ENCODE data around the gene TSKU. TPM values are rescaled to one million over a fixed set of nuclear protein-coding genes. Genes with fewer than 3 reads are reported as not detected.

TSKU gene
- total and polyA plus RNA-seq, 9 of the 15 experiments (the other 6 are each of a cell fraction or from before 2014, with no cell fraction given), result 0.60 to 11.9 (median 8.4) TPM

DNA sequence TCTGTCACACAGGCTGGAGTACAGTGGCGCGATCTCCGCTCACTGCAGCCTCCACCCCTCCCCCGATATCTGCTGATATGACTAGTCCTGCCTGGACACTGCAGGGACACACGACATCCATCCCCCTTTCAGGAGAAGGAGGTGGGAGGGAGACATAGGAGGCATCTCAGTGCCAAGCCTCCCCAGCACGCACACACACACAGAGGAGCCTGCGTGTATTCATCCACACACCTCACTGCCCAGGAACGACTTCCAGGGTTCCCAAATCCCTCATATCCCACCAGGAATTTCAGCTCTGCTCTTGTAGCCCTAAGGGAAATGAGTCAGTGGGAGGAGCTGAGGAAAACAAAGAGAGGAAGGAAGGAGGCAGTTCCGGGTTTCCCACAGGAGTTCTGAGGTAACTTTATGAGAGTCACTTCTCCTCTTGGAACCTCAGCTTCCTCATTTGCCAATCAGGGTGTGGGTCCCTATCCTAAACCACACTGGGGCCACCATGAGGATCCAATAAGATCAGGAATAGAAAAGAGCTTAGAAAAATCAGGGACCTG, 40.4 kb downstream of the TSKU start (continued):
- TF ChIP-seq, protein P1, sequence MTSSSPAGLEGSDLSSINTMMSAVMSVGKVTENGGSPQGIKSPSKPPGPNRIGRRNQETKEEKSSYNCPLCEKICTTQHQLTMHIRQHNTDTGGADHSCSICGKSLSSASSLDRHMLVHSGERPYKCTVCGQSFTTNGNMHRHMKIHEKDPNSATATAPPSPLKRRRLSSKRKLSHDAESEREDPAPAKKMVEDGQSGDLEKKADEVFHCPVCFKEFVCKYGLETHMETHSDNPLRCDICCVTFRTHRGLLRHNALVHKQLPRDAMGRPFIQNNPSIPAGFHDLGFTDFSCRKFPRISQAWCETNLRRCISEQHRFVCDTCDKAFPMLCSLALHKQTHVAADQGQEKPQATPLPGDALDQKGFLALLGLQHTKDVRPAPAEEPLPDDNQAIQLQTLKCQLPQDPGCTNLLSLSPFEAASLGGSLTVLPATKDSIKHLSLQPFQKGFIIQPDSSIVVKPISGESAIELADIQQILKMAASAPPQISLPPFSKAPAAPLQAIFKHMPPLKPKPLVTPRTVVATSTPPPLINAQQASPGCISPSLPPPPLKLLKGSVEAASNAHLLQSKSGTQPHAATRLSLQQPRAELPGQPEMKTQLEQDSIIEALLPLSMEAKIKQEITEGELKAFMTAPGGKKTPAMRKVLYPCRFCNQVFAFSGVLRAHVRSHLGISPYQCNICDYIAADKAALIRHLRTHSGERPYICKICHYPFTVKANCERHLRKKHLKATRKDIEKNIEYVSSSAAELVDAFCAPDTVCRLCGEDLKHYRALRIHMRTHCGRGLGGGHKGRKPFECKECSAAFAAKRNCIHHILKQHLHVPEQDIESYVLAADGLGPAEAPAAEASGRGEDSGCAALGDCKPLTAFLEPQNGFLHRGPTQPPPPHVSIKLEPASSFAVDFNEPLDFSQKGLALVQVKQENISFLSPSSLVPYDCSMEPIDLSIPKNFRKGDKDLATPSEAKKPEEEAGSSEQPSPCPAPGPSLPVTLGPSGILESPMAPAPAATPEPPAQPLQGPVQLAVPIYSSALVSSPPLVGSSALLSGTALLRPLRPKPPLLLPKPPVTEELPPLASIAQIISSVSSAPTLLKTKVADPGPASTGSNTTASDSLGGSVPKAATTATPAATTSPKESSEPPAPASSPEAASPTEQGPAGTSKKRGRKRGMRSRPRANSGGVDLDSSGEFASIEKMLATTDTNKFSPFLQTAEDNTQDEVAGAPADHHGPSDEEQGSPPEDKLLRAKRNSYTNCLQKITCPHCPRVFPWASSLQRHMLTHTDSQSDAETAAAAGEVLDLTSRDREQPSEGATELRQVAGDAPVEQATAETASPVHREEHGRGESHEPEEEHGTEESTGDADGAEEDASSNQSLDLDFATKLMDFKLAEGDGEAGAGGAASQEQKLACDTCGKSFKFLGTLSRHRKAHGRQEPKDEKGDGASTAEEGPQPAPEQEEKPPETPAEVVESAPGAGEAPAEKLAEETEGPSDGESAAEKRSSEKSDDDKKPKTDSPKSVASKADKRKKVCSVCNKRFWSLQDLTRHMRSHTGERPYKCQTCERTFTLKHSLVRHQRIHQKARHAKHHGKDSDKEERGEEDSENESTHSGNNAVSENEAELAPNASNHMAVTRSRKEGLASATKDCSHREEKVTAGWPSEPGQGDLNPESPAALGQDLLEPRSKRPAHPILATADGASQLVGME (CRISPR knock-in tag; IDR thresholded peaks at IDR 0.05), result no peak
- peak; percentile 37 for TF ChIP-seq RBBP5 (IDR thresholded peaks at IDR 0.05; ENCODE audit: borderline replicate concordance, insufficient read depth, low read length, poor library complexity, severe bottlenecking)
- TF ChIP-seq JUND (IDR thresholded peaks at IDR 0.05; ENCODE audit: borderline replicate concordance, low read depth, low read length), result peak; percentile 21
- peak; percentile 71; the same call in 2 of the 3 replicates for TF ChIP-seq JUND (tag; IDR thresholded peaks at IDR 0.05; ENCODE audit: borderline replicate concordance, low read depth, low read length)
- TF ChIP-seq ATF1 (CRISPR knock-in tag; IDR thresholded peaks at IDR 0.05), result no peak
- peak; percentile 33 for TF ChIP-seq ATF1 (tag; IDR thresholded peaks at IDR 0.05)
- peak; percentile 30 for TF ChIP-seq KDM5B (IDR thresholded peaks at IDR 0.05; ENCODE audit: insufficient replicate concordance, low read depth, low read length)
- peak; percentile 77 for TF ChIP-seq C11orf30 (IDR thresholded peaks at IDR 0.05; ENCODE audit: low read depth)
- peak; percentile 6; the same call in 1 of the 2 replicates for TF ChIP-seq JUN (IDR thresholded peaks at IDR 0.05; ENCODE audit: borderline replicate concordance, low read depth, low read length)
- TF ChIP-seq JUN (CRISPR knock-in tag; IDR thresholded peaks at IDR 0.05; ENCODE audit: borderline replicate concordance), result no peak
- TF ChIP-seq ZNF707 (CRISPR knock-in tag; conservative IDR thresholded peaks at IDR 0.05), result no peak
- TF ChIP-seq CXXC5 (CRISPR knock-in tag; IDR thresholded peaks at IDR 0.05), result peak; percentile 46
- TF ChIP-seq, protein P2, sequence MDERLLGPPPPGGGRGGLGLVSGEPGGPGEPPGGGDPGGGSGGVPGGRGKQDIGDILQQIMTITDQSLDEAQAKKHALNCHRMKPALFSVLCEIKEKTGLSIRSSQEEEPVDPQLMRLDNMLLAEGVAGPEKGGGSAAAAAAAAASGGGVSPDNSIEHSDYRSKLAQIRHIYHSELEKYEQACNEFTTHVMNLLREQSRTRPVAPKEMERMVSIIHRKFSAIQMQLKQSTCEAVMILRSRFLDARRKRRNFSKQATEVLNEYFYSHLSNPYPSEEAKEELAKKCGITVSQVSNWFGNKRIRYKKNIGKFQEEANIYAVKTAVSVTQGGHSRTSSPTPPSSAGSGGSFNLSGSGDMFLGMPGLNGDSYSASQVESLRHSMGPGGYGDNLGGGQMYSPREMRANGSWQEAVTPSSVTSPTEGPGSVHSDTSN (CRISPR knock-in tag; IDR thresholded peaks at IDR 0.05; ENCODE audit: low read depth), result no peak
- TF ChIP-seq, protein P2 (tag; conservative IDR thresholded peaks at IDR 0.05; ENCODE audit: low read depth), result no peak
- peak; percentile 65; the same call in 1 of the 2 replicates for TF ChIP-seq SOX6 (IDR thresholded peaks at IDR 0.05)
- TF ChIP-seq NFE2 (IDR thresholded peaks at IDR 0.05; ENCODE audit: low read depth), result no peak
- TF ChIP-seq MTA1 (IDR thresholded peaks at IDR 0.05; ENCODE audit: borderline replicate concordance), result peak; percentile 66
- TF ChIP-seq ZNF584 (CRISPR knock-in tag; IDR thresholded peaks at IDR 0.05; ENCODE audit: low read depth), result no peak
- TF ChIP-seq GATAD2A (IDR thresholded peaks at IDR 0.05), result peak; percentile 82
- TF ChIP-seq ZNF146 (CRISPR knock-in tag; IDR thresholded peaks at IDR 0.05; ENCODE audit: unreplicated experiment), result no peak
- peak; percentile 26; the same call in 1 of the 2 replicates for TF ChIP-seq MAFG (tag; conservative IDR thresholded peaks at IDR 0.05)
- no peak for TF ChIP-seq SP2 (IDR thresholded peaks at IDR 0.05; ENCODE audit: extremely low read depth, low read depth, low read length, poor library complexity, severe bottlenecking)

Data from K562 (cell line).